ENCODE measurements around the gene KLF7.

The KLF7 gene

GRCh38 chr2:207165121-207166038, at the start of gene KLF7:
KLF7 (minus strand) TSS chr2:207165948; CDS start chr2:207165568, 380 bp downstream.
- peak; percentile 37 for DNase-seq (ENCODE audit: low read depth)

GRCh38 chr2:207215308-207215707, 49.6 kb upstream of the KLF7 start:
- no peak for DNase-seq (ENCODE audit: low read depth)

GRCh38 chr2:207214446-207214845, 48.7 kb upstream of the KLF7 start:
- no peak for DNase-seq (ENCODE audit: low read depth)

- DNase-seq (ENCODE audit: low read depth) = no peak
Observed at GRCh38 chr2:207206011-207206410, 40.3 kb upstream of the KLF7 start.

- DNase-seq (ENCODE audit: low read depth) = no peak
Observed at GRCh38 chr2:207205173-207205957, 39.6 kb upstream of the KLF7 start.

GRCh38 chr2:207203056-207203455, 37.3 kb upstream of the KLF7 start:
- no peak for DNase-seq (ENCODE audit: low read depth)

- DNase-seq (ENCODE audit: low read depth) = no peak
Observed at GRCh38 chr2:207202645-207203044, 36.9 kb upstream of the KLF7 start.

GRCh38 chr2:207201416-207201815, 35.7 kb upstream of the KLF7 start:
- no peak for DNase-seq (ENCODE audit: low read depth)

GRCh38 chr2:207200136-207200535, 34.4 kb upstream of the KLF7 start:
- DNase-seq (ENCODE audit: low read depth) = no peak

- no peak for DNase-seq (ENCODE audit: low read depth)
Observed at GRCh38 chr2:207194028-207194427, 28.3 kb upstream of the KLF7 start.

GRCh38 chr2:207188626-207189419, 23.1 kb upstream of the KLF7 start:
- DNase-seq (ENCODE audit: low read depth) = no peak

GRCh38 chr2:207185372-207185771, 19.6 kb upstream of the KLF7 start:
- no peak for DNase-seq (ENCODE audit: low read depth)

GRCh38 chr2:207184768-207185167, 19.0 kb upstream of the KLF7 start:
- no peak for DNase-seq (ENCODE audit: low read depth)

GRCh38 chr2:207184348-207184747, 18.6 kb upstream of the KLF7 start:
- DNase-seq (ENCODE audit: low read depth) = no peak

GRCh38 chr2:207183506-207183905, 17.8 kb upstream of the KLF7 start:
- DNase-seq (ENCODE audit: low read depth) = no peak

- no peak for DNase-seq (ENCODE audit: low read depth)
Observed at GRCh38 chr2:207182911-207183310, 17.2 kb upstream of the KLF7 start.

GRCh38 chr2:207181526-207182274, 16.0 kb upstream of the KLF7 start:
- DNase-seq (ENCODE audit: low read depth) = no peak

- DNase-seq (ENCODE audit: low read depth) = no peak
Observed at GRCh38 chr2:207180741-207181140, 15.0 kb upstream of the KLF7 start.

GRCh38 chr2:207176247-207176646, 10.5 kb upstream of the KLF7 start:
- DNase-seq (ENCODE audit: low read depth) = no peak

GRCh38 chr2:207173641-207174040, 7.9 kb upstream of the KLF7 start:
- no peak for DNase-seq (ENCODE audit: low read depth)

- no peak for DNase-seq (ENCODE audit: low read depth)
Observed at GRCh38 chr2:207167099-207167923, 1.6 kb upstream of the KLF7 start.

Measured in activated T-cell treated with anti-CD3 and anti-CD28 coated beads for 1 hour (primary cell).